OCI-LY1 (cell line): ENCODE results near the gene PRKCD.

ENCODE experiments used
- H2AFZ ChIP-seq: fragments of 200-600 bp; sonication (generic), shearing (Covaris generic); 2 replicates; pipeline ENCODE4 v1.6.0; 2014; ENCODE audit warnings: antibody characterized with exemption, mild to moderate bottlenecking, low read length
- H3F3A ChIP-seq: fragments of 200-600 bp; sonication (generic), shearing (Covaris generic); 2 replicates; pipeline ENCODE4 v1.6.0; 2014; ENCODE audit warnings: mild to moderate bottlenecking, antibody characterized with exemption, low read length, moderate library complexity; ENCODE audit not compliant: insufficient read depth
- H3K27ac ChIP-seq: fragments of 200-600 bp; sonication (generic); 2 replicates; pipeline ENCODE4 v1.5.1; 2014; ENCODE audit warnings: low read length, mixed run types, mild to moderate bottlenecking, low read depth; ENCODE audit not compliant: poor library complexity, severe bottlenecking
- H3K27me3 ChIP-seq: fragments of 200-600 bp; sonication (generic); 2 replicates; pipeline ENCODE4 v1.6.0; 2014; ENCODE audit warnings: antibody characterized with exemption, mild to moderate bottlenecking, low read length, moderate library complexity; ENCODE audit not compliant: insufficient read depth
- H3K36me3 ChIP-seq: fragments of 200-600 bp; sonication (generic); 2 replicates; pipeline ENCODE4 v1.6.1; 2014; ENCODE audit warnings: mild to moderate bottlenecking, antibody characterized with exemption, low read length, moderate library complexity, mixed read lengths; ENCODE audit not compliant: insufficient read depth
- H3K4me1 ChIP-seq: fragments of 200-600 bp; sonication (generic); 2 replicates; pipeline ENCODE4 v1.5.1; 2014; ENCODE audit warnings: mild to moderate bottlenecking, low read length, moderate library complexity; ENCODE audit not compliant: insufficient read depth, severe bottlenecking
- H3K4me2 ChIP-seq: fragments of 200-600 bp; sonication (generic), shearing (Covaris generic); 2 replicates; pipeline ENCODE4 v1.6.1; 2014; ENCODE audit warnings: low read length
- H3K4me3 ChIP-seq: fragments of 200-600 bp; sonication (generic); 2 replicates; pipeline ENCODE4 v1.5.1; 2014; ENCODE audit warnings: low read length, low read depth, mild to moderate bottlenecking, mixed read lengths; ENCODE audit not compliant: poor library complexity, severe bottlenecking
- H3K79me2 ChIP-seq: fragments of 200-600 bp; shearing (Covaris generic); 2 replicates; pipeline ENCODE4 v1.6.1; 2016; ENCODE audit warnings: mixed run types, low read length, mixed read lengths; ENCODE audit not compliant: insufficient read depth
- H3K9ac ChIP-seq: fragments of 200-600 bp; sonication (generic), shearing (Covaris generic); 2 replicates; pipeline ENCODE4 v1.6.1; 2014; ENCODE audit warnings: mild to moderate bottlenecking, low read length, mixed read lengths
- H3K9me2 ChIP-seq: fragments of 200-600 bp; sonication (generic), shearing (Covaris generic); 2 replicates; pipeline ENCODE4 v1.6.1; 2014; ENCODE audit warnings: low read depth, mild to moderate bottlenecking, low read length, mixed read lengths
- H3K9me3 ChIP-seq: fragments of 200-600 bp; shearing (Covaris generic); 2 replicates; pipeline ENCODE4 v1.6.1; 2014; ENCODE audit warnings: low read length, mixed read lengths
- H4K20me1 ChIP-seq: fragments of 200-600 bp; sonication (generic), shearing (Covaris generic); 2 replicates; pipeline ENCODE4 v1.6.0; 2016; ENCODE audit warnings: mild to moderate bottlenecking, low read length; ENCODE audit not compliant: insufficient read depth
- EZH2 ChIP-seq: fragments of 200-600 bp; sonication (generic), shearing (Covaris generic); IDR thresholded peaks from 2 replicates; pipeline ENCODE4 v1.8.0; 2017; ENCODE audit warnings: borderline replicate concordance, mixed run types, mild to moderate bottlenecking, antibody characterized with exemption, low read length, moderate library complexity, mixed read lengths
- TF ChIP-seq, protein P1 (sequence below): fragments of 200-600 bp; sonication (generic), shearing (Covaris generic); IDR thresholded peaks from 2 replicates; pipeline ENCODE4 v1.5.1; 2017; ENCODE audit warnings: mild to moderate bottlenecking, antibody characterized with exemption, low read length, moderate library complexity, mixed read lengths

Gene PRKCD

DNA sequence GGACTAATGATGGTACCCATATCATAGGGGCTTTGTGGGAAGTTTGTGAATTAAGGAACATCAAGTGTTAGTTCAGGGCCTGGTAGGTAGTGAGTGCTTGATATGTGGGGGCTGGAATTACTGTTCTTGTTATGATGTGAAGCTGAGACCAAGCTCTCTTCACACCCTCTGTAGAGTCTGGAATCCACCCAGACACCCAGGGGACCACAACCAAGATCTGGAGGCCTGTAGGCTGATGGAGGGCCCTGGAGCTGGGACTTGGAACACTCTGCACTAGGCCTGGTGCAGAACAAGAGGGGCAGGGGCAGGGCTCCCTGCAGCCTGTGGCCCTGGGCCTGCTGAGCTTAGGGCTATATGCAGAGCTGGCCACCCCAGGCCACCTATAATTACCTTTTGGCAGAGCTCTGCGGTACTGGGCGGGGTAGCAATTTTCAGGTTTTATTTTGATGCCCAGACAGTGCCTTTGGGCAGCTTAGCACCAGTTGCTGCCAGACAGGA, 13.1 kb upstream of the PRKCD start:
- Histone ChIP-seq H3K9ac (no peak overlapping the region), H3K79me2 (no peaks in the 10 kb centered on the region), H2AFZ (no peak overlapping the region), H3K27ac (no peak overlapping the region), H3K36me3 (no peaks in the 10 kb centered on the region), H3F3A (no peaks in the 10 kb centered on the region), H3K4me3 (no peak overlapping the region), H3K9me3 (no peaks in the 10 kb centered on the region), H3K27me3 (peaks cover 8% of the 10 kb centered on the region; the same call in 1 of the 2 replicates), H3K4me2 (no peak overlapping the region), H3K9me2 (no peaks in the 10 kb centered on the region), H4K20me1 (no peaks in the 10 kb centered on the region), H3K4me1 (no peaks in the 10 kb centered on the region)
- TF ChIP-seq, protein P1, sequence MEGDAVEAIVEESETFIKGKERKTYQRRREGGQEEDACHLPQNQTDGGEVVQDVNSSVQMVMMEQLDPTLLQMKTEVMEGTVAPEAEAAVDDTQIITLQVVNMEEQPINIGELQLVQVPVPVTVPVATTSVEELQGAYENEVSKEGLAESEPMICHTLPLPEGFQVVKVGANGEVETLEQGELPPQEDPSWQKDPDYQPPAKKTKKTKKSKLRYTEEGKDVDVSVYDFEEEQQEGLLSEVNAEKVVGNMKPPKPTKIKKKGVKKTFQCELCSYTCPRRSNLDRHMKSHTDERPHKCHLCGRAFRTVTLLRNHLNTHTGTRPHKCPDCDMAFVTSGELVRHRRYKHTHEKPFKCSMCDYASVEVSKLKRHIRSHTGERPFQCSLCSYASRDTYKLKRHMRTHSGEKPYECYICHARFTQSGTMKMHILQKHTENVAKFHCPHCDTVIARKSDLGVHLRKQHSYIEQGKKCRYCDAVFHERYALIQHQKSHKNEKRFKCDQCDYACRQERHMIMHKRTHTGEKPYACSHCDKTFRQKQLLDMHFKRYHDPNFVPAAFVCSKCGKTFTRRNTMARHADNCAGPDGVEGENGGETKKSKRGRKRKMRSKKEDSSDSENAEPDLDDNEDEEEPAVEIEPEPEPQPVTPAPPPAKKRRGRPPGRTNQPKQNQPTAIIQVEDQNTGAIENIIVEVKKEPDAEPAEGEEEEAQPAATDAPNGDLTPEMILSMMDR: no peak
- TF ChIP-seq EZH2: no peak

DNA sequence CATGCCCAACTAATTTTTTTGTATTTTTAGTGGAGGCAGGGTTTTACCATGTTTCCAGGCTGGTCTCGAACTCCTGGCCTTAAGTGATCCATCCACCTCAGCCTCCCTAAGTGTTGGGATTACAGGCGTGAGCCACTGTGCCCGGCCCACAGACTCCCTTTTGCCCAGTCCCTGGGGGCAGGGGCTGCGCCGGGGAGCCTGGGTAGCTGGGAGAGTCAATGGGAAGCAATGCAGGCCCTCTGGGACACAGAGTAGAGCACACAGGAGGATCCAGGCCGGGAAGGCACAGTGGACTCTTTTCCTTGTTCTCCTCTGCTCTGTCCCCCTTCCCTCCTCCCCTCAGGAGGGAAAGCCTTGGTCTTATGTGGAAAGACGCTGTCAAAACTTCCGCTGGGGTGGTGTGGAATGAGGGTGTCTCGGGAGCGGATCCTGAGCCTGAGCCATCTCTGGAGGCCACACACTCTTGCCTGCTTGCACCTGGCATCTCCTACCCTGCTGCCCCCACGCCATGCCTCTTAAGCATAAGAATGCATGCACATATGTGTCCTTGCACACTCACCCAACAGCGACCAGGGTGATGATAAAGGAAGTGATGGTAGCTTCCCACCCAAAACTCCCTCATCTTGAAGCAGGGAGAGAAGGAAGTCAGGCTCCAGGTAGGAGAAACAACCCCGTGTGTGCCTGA, 11.9 kb upstream of the PRKCD start:
- no peaks in the 10 kb centered on the region for H3K4me1 ChIP-seq
- no peaks in the 10 kb centered on the region for H4K20me1 ChIP-seq
- H3K9me2 ChIP-seq: no peaks in the 10 kb centered on the region
- no peak overlapping the region for H3K4me3 ChIP-seq
- no peaks in the 10 kb centered on the region for H3K79me2 ChIP-seq
- H3K4me2 ChIP-seq: no peak overlapping the region
- TF ChIP-seq, protein P1: no peak
- TF ChIP-seq EZH2: no peak
- no peak overlapping the region for H3K9ac ChIP-seq
- H3F3A ChIP-seq: no peaks in the 10 kb centered on the region
- H2AFZ ChIP-seq: no peak overlapping the region
- no peak overlapping the region for H3K27ac ChIP-seq
- peaks cover 8% of the 10 kb centered on the region; the same call in 1 of the 2 replicates for H3K27me3 ChIP-seq
- H3K9me3 ChIP-seq: no peaks in the 10 kb centered on the region
- no peaks in the 10 kb centered on the region for H3K36me3 ChIP-seq

DNA sequence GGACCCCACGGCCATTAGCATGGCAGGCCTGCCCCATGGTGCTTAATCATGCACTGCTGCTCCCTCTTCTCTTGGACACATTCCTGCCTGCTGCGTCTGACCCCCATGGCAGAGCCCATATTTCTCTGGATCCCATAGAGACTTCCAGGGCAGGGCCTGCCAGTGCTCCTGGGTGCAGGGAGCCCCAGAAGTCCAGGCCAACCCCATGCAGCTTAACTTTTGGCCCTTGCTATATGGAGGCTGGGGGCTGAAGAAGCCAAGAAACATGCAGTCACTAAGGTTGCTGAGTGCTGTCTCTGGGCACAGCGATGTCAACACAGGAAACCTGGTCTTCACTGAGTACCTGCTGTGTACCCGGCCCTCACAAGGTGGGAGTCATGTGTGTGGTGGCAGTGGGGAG, 11.3 kb upstream of the PRKCD start:
- Histone ChIP-seq H3K36me3 (no peaks in the 10 kb centered on the region), H3K79me2 (no peaks in the 10 kb centered on the region), H3K4me2 (no peak overlapping the region), H3K9me3 (no peaks in the 10 kb centered on the region), H3K4me1 (no peaks in the 10 kb centered on the region), H3K27me3 (peaks cover 8% of the 10 kb centered on the region; the same call in 1 of the 2 replicates), H3K27ac (no peak overlapping the region), H2AFZ (no peak overlapping the region), H3K4me3 (no peak overlapping the region), H4K20me1 (no peaks in the 10 kb centered on the region), H3K9me2 (no peaks in the 10 kb centered on the region), H3K9ac (no peak overlapping the region), H3F3A (no peaks in the 10 kb centered on the region)
- TF ChIP-seq, protein P1: no peak
- no peak for TF ChIP-seq EZH2
